KG1 (cell line): ENCODE measurements around the gene DHRS4L2.

Experiments used
- DNase-seq: peaks from one replicate; lab custom pipeline; 2025; lab: John Stamatoyannopoulos, UW

Gene DHRS4L2

GRCh38 chr14:24053548-24054323 is 65.0 kb downstream of the DHRS4L2 start:
- DNase-seq, result no peak

GRCh38 chr14:24054324-24054641 is 65.6 kb downstream of the DHRS4L2 start:
- DNase-seq, result no peak

- no peak for DNase-seq
Measured at GRCh38 chr14:24054646-24055045, 65.9 kb downstream of the DHRS4L2 start.
